Effector memory CD8-positive, alpha-beta T cell (primary cell): ENCODE measurements around the gene INTS14.
"Not testable (repeated sequence)": the region's sequence is repeated elsewhere in the genome, so short reads cannot be mapped to it uniquely, and the experiment has no call there.

Source experiments
- ATAC-seq: fragments of 150-1000 bp; cut with Tn5 transposase; replicated peaks from 2 replicates; pipeline ENCODE4 v1.10.0; 2021; ENCODE audit warnings: mild to moderate bottlenecking, moderate library complexity
- DNase-seq, 3 experiments: peaks; one replicate each; pipeline ENCODE4 v3.0.0; 2021
- H3K27ac Mint-ChIP-seq, 2 donors: one replicate each; pipeline ENCODE4 v1.8.0; 2022; ENCODE audit warnings: mild to moderate bottlenecking in 2 of 2, mixed read lengths in 2 of 2, moderate library complexity in 2 of 2
- H3K27me3 Mint-ChIP-seq, 2 donors: one replicate each; pipeline ENCODE4 v1.8.0; 2022; ENCODE audit warnings: mixed read lengths in 2 of 2
- H3K36me3 Mint-ChIP-seq: one replicate; pipeline ENCODE4 v1.8.0; 2022; ENCODE audit warnings: mild to moderate bottlenecking, moderate library complexity, mixed read lengths; ENCODE audit not compliant: insufficient read depth
- H3K4me1 Mint-ChIP-seq, 2 donors: one replicate each; pipeline ENCODE4 v1.8.0; 2022; ENCODE audit warnings: low read depth in 2 of 2, mixed read lengths in 2 of 2
- H3K4me3 Mint-ChIP-seq, 2 donors: one replicate each; pipeline ENCODE4 v1.8.0; 2022; ENCODE audit warnings: mild to moderate bottlenecking in 2 of 2, mixed read lengths in 2 of 2, moderate library complexity in 2 of 2
- H3K9me3 Mint-ChIP-seq, 2 donors: one replicate each; pipeline ENCODE4 v1.8.0; 2022; ENCODE audit warnings: mixed read lengths in 2 of 2

The INTS14 gene

DNA sequence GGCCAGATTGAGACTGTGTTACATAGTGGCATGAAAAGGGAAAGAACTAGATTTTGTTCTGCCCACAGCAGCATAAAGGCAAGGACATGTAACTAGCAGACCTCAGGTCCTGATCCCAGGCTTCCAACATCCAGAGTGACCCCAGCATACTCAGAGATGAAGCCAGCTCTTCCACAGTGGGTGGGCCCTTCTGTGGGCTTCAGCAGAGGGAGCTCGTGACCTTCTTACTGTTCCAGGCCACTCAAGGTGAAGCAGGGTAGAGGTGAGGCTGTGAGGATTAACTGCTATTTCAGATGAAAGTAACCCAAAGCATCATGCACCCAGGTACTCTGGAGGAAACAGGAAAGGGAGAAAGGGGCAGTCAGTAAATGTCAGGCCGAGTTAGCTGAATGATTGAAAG is 9.9 kb upstream of the INTS14 start:
- no peak overlapping the region for H3K4me3 Mint-ChIP-seq
- peaks cover 2% of the 10 kb centered on the region for H3K36me3 Mint-ChIP-seq
- no peak for ATAC-seq
- peaks cover 2 to 3% of the 10 kb centered on the region in 2 donors for H3K4me1 Mint-ChIP-seq
- no peaks in the 10 kb centered on the region for H3K9me3 Mint-ChIP-seq
- no peak for DNase-seq
- H3K27ac Mint-ChIP-seq, result no peak overlapping the region
- H3K27me3 Mint-ChIP-seq, result no peaks in the 10 kb centered on the region

DNA sequence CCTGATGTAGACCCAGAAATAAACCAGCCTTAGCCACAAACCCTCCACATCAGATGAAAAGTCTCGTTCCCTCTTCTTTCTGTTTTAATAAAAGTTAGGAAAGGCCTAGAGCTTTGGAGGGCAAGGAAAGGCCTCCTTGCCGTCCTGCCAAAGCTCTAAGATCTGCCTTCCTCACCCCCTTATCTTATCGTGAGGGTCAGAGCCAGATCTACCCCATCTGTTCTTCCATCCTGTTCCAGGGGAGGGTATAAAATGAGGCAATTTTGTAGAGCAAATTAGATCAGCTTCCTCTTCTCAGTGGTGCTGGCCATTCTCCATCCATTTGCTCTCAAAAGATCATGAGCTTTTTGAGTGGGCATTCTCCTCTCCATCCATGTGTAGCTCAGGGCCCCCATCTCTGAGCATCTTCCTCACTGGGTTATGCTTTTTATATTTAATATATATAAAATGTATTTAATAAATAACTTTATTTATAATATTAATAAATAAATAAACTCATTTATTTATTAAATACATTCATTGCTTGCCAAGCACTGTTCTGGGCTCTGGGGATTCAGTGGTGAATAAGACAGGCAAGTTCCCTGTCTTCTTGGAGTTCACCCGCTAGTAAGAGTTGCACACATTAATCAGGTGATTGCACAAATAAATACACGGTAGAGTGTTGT is 8.8 kb upstream of the INTS14 start:
- H3K27ac Mint-ChIP-seq, result no peak overlapping the region
- ATAC-seq (no peak), DNase-seq (no peak)
- peaks cover 2 to 3% of the 10 kb centered on the region in 2 donors for H3K4me1 Mint-ChIP-seq
- no peaks in the 10 kb centered on the region for H3K36me3 Mint-ChIP-seq
- H3K9me3 Mint-ChIP-seq, result no peaks in the 10 kb centered on the region
- no peak overlapping the region for H3K4me3 Mint-ChIP-seq
- H3K27me3 Mint-ChIP-seq, result no peaks in the 10 kb centered on the region

DNA sequence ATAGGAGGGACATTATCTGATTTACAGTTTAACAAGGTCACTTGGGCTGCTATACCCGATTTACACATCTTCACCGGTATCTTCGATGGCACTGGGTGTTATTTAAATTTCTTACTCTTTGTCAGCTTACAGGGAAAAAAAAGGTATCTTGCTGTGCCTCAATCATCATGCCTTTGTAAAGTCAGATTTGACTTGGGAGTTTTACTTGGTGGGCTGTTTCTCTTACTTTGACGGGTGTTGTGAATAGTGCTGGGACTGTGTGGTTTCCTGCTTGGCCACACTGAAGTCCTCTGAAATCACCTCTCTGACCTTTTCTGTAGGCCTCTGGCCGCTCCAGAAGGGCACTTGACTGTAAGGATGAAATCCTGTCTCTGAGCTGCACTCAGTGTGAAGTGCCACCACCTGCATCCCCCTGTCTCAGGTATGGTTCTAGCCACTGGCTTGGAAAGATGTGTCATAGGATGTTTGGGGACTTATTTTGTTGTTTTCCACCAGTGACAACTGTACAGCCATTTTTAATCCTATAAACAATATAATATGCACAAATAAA is 7.7 kb upstream of the INTS14 start:
- no peaks in the 10 kb centered on the region for H3K27me3 Mint-ChIP-seq
- ATAC-seq, result no peak

DNA sequence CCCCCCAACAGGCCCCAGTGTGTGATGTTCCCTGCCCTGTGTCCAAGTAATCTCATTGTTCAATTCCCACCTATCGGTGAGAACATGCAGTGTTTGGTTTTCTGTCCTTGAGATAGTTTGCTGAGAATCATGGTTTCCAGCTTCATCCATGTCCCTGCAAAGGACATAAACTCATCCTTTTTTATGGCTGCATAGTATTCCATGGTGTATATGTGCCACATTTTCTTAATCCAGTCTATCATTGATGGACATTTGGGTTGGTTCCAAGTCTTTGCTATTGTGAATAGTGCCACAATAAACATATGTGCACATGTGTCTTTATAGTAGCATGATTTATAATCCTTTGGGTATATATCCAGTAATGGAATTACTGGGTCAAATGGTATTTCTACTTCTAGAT is 5.0 kb upstream of the INTS14 start:
- peaks cover 17 to 20% of the 10 kb centered on the region in 2 donors for H3K4me1 Mint-ChIP-seq
- H3K27me3 Mint-ChIP-seq, ATAC-seq, H3K9me3 Mint-ChIP-seq, H3K36me3 Mint-ChIP-seq, H3K4me3 Mint-ChIP-seq, DNase-seq, H3K27ac Mint-ChIP-seq: not testable (repeated sequence)

More for the DNA sequence above, 7.7 kb upstream of the INTS14 start:
- no peak for DNase-seq
- no peak overlapping the region for H3K4me3 Mint-ChIP-seq
- H3K36me3 Mint-ChIP-seq, result no peaks in the 10 kb centered on the region
- peaks cover 3 to 4% of the 10 kb centered on the region in 2 donors for H3K4me1 Mint-ChIP-seq
- no peak overlapping the region for H3K27ac Mint-ChIP-seq
- H3K9me3 Mint-ChIP-seq, result no peaks in the 10 kb centered on the region

DNA sequence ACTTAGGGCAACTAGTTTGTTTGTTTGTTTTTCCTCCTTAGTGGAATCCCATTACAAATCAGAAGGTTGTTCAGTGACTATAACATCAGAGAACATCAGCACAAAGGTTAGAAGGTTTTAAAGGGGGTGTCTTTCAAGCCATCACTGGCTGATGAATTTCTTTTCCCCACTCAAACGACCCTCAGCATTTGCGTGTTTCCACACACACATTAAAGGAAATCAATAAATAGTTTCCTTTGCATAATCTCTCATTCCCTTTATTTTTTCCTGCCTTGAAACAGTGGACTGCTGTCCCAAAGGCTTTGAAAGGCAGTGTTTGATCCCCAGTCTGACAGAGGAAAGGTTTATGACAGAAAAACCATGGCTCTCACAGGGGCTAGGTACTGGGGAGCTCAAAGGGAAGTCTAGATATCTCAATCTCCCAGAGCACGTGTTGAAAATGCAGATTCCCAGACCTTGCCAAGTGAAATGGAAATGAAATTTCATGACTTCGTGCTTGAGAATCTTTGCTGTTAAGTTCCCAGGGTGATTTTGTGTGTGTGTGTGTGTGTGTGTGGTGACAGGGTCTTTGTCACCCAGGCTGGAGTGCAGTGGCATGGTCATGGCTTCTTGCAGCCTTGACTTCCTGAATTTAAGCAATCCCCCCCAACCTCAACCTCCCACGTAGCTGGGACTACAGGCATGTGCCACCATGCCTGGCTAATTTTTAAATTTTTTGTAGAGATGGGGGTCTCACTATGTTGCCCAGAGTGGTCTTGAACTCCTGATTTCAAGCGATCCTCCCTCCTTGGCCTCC is 2.2 kb upstream of the INTS14 start:
- no peak overlapping the region for H3K4me3 Mint-ChIP-seq
- peaks cover 16% of the 10 kb centered on the region for H3K36me3 Mint-ChIP-seq
- ATAC-seq (no peak), DNase-seq (no peak)
- peaks cover 26 to 32% of the 10 kb centered on the region in 2 donors for H3K4me1 Mint-ChIP-seq
- H3K9me3 Mint-ChIP-seq, result no peaks in the 10 kb centered on the region
- H3K27me3 Mint-ChIP-seq, result no peaks in the 10 kb centered on the region
- H3K27ac Mint-ChIP-seq, result peak overlapping the region in 1 of 2 donors; percentile 99

DNA sequence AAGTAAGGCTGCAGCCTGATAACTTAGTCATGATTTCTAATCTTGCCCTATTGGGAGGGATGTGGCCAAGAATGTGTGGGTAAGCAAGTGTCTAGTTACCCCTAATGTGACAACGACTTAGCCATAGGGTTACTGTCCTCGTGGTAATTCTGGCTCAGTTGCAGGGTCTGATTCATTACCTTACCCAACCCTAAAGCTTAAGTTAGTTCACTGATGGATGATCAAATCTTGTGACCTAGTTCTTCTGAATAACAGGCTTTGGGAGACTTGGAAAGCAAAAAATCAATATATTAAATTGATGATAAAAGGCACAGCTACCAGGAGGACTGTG is 1.6 kb upstream of the INTS14 start:
- Mint-ChIP-seq H3K27me3 (no peaks in the 10 kb centered on the region), H3K4me1 (peaks cover 26 to 32% of the 10 kb centered on the region in 2 donors), H3K36me3 (peaks cover 16% of the 10 kb centered on the region), H3K4me3 (peak overlapping the region; percentile 90 to 98), H3K9me3 (no peaks in the 10 kb centered on the region), H3K27ac (peak overlapping the region; percentile 97 to 99)
- no peak for DNase-seq
- no peak for ATAC-seq

DNA sequence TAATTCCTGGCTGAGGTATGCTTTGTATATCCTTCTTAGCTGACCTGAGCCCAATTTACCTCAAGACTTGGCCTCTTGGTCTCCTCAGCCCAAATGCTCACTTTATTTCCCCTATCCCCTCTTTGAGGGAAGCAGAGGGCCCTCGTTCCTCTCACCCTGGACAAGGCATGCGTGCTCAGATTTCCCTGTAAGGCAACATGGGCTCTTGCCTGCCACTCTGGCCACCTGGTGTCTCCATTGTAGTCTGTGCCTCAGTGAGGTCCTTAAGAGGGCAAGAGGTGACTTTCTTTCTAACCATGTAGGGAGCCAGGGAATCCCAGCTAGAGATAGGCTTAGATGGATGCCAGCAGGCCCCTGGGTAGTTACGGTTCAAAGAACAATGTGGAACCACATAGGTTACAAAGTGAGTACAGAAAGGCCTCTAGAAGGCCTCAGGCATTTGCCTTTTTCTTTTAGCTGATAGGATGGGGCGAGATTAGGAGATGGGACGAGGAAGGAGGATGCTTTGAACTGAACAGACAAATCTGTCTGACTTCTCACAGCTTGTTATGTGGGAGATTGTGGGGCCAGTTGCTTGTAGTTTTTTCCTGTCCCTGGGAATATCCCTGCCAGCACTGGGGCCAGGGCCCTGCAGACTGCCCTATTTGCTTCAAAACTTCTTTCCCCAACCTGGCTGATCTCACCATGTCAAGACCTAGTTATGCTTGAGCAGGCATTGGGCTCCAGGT is 1.1 kb upstream of the INTS14 start:
- Mint-ChIP-seq H3K4me3 (peak overlapping the region; percentile 90 to 98), H3K27ac (peak overlapping the region; percentile 97 to 99), H3K4me1 (peaks cover 26 to 32% of the 10 kb centered on the region in 2 donors), H3K36me3 (peaks cover 16% of the 10 kb centered on the region), H3K9me3 (no peaks in the 10 kb centered on the region), H3K27me3 (no peaks in the 10 kb centered on the region)
- DNase-seq (no peak), ATAC-seq (no peak)

DNA sequence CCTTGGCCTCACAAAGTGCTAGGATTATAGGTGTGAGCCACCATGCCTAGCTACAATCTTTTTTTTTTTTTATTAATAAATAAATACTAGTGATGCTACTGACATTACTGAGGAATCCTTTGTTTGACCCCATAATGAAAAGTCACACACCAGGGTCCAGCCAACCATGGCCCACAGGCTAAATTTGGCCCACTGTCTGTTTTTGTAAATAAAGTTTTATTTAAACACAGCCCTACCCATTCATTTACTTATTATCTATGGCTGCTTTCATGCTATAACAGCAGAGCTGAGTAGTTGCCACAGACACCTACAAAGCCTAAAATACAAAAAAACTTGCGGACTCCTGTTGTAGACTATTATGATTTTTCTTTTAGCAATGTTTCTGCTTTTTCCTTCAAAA is 7.4 kb downstream of the INTS14 start:
- Mint-ChIP-seq H3K27me3 (no peaks in the 10 kb centered on the region), H3K27ac (no peak overlapping the region), H3K9me3 (no peaks in the 10 kb centered on the region), H3K4me3 (no peak overlapping the region), H3K36me3 (peaks cover 52% of the 10 kb centered on the region), H3K4me1 (peaks cover 0 to 3% of the 10 kb centered on the region in 2 donors)
- ATAC-seq (no peak), DNase-seq (no peak)

DNA sequence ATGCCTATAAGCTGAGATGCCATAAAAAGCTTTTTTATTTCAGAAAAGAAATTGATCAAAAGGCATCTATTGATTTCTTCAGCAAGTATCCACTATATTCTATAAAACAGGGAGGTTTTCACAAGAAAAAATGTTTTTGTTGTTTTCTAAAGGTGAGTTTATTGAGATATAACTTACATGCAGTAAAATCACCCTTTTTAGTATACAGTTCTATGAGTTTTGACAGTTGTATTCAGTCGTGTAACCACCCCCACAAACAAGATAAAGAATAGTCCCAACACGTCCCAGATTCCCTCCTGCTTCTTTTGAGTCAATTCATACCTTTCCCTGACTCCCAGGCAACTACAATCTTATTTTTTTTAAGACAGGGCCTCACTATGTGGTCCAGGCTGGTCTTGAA is 7.8 kb downstream of the INTS14 start:
- Mint-ChIP-seq H3K36me3 (peaks cover 56% of the 10 kb centered on the region), H3K4me1 (peaks cover 0 to 3% of the 10 kb centered on the region in 2 donors), H3K27ac (no peak overlapping the region), H3K27me3 (no peaks in the 10 kb centered on the region), H3K4me3 (no peak overlapping the region), H3K9me3 (no peaks in the 10 kb centered on the region)
- no peak for ATAC-seq
- DNase-seq, result no peak

DNA sequence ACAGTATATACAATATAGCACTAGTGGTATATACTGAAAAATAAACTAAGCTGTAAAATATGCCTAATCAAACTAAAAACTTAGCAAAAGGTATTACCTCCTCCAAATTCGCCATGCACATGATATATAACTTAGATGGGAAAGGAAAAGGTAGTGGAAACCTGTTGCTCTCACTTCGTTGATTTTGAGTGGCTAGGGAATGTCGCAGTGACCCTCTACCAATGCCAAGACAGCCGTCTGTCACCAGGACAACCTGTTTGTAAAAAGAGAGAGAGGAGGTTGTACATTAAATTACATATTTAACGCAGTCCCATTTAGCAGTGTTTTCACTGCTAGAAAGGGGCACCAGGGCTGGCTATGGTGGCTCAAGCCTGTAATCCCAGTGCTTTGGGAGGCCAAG is 11.3 kb downstream of the INTS14 start:
- Mint-ChIP-seq H3K36me3 (peaks cover 51% of the 10 kb centered on the region), H3K4me3 (no peak overlapping the region), H3K4me1 (no peaks in the 10 kb centered on the region), H3K27me3 (no peaks in the 10 kb centered on the region), H3K27ac (no peak overlapping the region), H3K9me3 (no peaks in the 10 kb centered on the region)
- no peak for ATAC-seq
- no peak for DNase-seq

DNA sequence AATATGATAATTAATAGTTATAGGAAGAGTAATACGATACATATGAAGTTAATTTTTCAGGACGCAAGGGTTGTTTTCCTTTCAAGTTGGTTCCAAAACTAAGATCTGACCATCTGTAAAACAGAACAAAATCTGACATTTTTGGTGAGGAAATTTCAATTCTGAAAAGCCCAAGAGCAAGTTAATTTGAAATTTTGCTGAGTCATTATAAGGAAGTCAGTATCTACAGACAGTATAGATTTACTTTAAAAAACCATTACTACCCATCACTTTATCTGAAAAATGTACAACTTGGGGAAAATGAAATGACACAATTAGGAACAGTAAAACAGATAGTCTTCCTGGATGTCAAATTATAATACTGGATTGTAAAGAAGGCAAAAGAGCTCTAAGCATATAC is 12.5 kb downstream of the INTS14 start:
- Mint-ChIP-seq H3K4me1 (no peaks in the 10 kb centered on the region), H3K4me3 (no peak overlapping the region), H3K36me3 (peaks cover 52% of the 10 kb centered on the region), H3K27me3 (no peaks in the 10 kb centered on the region), H3K27ac (no peak overlapping the region), H3K9me3 (no peaks in the 10 kb centered on the region)
- no peak for DNase-seq
- no peak for ATAC-seq

DNA sequence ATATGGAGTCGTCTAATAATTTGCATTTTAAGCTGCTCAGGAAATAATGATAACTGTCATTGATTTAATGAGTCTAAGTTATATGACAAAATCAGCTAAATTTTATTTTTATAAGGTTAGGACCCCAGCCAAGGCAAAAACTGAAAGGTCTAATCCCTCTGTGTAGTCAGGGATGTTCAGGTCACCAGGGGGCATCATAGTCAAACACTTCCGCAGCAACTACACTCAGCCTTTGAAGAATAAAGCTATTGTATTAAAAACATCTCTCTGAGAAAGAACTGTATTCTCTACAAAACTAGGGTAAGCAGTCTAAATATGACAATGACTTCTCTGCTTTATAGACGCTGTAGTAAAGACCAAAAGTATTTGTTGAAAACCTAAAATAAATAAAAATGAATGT is 15.0 kb downstream of the INTS14 start:
- DNase-seq (peak in 1 of 3 experiments; percentile 7), ATAC-seq (no peak)
- no peak overlapping the region for H3K27ac Mint-ChIP-seq
- no peaks in the 10 kb centered on the region for H3K27me3 Mint-ChIP-seq
- no peaks in the 10 kb centered on the region for H3K9me3 Mint-ChIP-seq
- no peaks in the 10 kb centered on the region for H3K4me1 Mint-ChIP-seq
- peaks cover 54% of the 10 kb centered on the region for H3K36me3 Mint-ChIP-seq
- H3K4me3 Mint-ChIP-seq, result no peak overlapping the region

DNA sequence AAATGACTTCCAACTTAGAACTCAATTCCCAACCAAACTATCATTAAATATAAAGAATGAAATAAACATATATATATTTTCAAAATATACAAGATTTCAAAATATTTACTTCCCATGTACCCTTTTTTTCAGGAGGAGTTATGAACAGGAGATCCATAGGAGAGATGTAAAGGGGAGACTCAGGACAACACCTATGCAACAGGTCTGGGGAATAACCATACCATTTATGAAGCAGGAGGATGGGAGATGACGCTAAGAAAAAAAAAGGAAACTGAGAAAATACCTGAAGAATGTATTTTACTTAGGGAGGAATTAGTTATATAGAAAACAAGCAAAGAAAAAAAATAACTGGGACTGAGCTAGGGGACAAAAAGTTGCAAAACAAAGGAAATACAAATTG is 23.8 kb downstream of the INTS14 start:
- no peaks in the 10 kb centered on the region for H3K27me3 Mint-ChIP-seq
- peak overlapping the region in 1 of 2 donors; percentile 27 for H3K27ac Mint-ChIP-seq
- H3K4me1 Mint-ChIP-seq, result peaks cover 9 to 27% of the 10 kb centered on the region in 2 donors
- ATAC-seq, result no peak
- no peak overlapping the region for H3K4me3 Mint-ChIP-seq
- DNase-seq, result no peak
- H3K36me3 Mint-ChIP-seq, result peaks cover 43% of the 10 kb centered on the region
- no peaks in the 10 kb centered on the region for H3K9me3 Mint-ChIP-seq
